ENCODE data around the gene PSME4.

DNA sequence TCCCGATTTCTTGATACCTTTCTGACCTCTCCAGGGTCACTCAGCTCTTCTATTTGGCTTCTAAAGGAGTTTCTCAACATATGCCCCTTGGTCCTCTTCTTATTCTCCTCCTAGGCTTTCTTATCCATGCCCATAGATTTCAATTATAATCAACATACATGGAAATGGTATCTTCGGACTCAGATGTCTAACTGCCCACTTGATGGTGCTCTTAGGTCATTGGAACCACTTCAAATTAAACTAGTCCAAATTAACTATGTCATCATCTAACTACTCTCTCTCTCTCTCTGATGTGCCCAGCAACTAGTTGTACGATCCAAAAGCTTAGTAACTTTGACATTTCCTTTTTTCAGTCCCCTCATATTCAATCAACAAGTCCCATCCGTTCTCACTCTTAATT is 67.8 kb downstream of the PSME4 start:
- TF ChIP-seq CTCF (IDR thresholded peaks at IDR 0.05) (no peak), POLR2A (IDR thresholded peaks at IDR 0.05) (no peak)

Data from right lobe of liver (tissue), 4 donors.